ENCODE data around the gene IL17F. TPM values are rescaled to one million over a fixed set of nuclear protein-coding genes. Genes with fewer than 3 reads are reported as not detected.
A peak's percentile ranks its signal among the peaks of the same experiment; 100 is the strongest.

The IL17F gene
- total RNA-seq, result not detected in 2 replicates

GRCh38 chr6:52244400-52244799 lies at the start of gene IL17F:
IL17F (minus strand) TSS chr6:52244500; CDS start chr6:52244429, 71 bp downstream.
- no peak for DNase-seq (ENCODE audit: low read depth, low spot score)

DNA sequence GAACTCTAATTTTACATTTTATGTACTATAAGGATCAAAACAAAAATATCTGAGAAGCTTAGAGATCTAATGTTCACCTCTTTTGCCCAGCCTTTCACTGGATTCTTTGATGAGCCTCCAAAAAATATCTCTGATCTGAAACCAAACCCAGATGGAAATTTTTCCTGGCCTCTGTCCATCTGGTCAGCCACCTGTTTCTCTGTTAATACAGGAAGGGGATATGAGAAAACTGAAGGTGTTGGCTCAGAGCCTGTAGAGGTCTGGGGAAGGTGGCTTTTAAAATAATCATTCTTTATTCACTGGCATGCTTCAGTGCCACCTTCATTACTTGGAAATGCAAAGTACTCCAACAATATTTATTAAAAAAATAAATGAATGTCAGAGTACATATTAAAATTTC lies 48.8 kb upstream of the IL17F start:
- no peak for DNase-seq (ENCODE audit: low read depth, low spot score)

DNA sequence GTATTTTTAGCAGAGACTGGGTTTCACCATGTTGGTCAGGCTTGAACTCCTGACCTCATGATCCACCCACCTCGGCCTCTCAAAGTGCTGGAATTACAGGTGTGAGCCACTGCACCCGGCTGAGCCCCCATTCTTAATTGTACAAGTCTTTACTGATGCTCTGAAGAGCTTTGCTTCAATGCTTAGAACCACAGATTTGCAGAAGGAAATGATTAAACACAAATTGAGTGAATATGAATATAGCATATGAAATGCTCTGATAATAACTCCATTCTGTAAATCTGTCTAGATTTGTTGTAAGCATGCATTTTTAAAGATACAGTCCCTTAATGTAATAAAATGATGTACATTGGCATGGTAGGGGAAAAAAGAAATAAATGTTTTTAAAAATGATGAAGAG lies 44.5 kb upstream of the IL17F start:
- no peak for DNase-seq (ENCODE audit: low read depth, low spot score)

- no peak for DNase-seq (ENCODE audit: low read depth, low spot score)
Measured at GRCh38 chr6:52288216-52288615, 43.9 kb upstream of the IL17F start.

DNA sequence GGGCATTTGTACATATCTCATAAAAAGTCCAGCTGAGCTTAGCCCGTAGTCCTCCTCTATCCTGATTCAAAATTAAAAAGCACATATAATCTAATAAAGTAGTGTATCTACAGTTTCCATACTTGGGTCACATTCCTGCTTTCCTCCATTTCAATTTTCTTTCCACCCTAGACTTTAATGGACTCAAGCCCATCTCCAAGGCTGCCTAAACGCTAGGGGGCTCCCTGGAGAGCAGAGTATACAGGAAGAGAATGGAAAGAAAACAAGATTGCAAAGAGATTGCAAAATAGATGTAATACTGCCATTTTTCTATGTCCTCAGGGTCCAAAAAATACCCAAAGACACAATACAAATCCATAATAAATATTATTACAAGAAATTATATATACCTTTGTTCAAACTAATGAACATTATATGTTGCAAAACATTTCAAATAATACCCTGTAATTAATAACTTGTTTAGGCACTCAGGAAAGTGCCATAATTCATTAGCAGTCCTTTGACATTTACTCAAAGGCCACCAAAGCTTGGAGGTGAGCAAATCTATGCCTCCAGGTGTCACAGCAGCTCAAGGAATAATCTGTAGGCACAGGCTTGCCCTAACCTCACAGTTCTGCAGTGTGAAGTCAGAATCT lies 42.6 kb upstream of the IL17F start:
- no peak for DNase-seq (ENCODE audit: low read depth, low spot score)

DNA sequence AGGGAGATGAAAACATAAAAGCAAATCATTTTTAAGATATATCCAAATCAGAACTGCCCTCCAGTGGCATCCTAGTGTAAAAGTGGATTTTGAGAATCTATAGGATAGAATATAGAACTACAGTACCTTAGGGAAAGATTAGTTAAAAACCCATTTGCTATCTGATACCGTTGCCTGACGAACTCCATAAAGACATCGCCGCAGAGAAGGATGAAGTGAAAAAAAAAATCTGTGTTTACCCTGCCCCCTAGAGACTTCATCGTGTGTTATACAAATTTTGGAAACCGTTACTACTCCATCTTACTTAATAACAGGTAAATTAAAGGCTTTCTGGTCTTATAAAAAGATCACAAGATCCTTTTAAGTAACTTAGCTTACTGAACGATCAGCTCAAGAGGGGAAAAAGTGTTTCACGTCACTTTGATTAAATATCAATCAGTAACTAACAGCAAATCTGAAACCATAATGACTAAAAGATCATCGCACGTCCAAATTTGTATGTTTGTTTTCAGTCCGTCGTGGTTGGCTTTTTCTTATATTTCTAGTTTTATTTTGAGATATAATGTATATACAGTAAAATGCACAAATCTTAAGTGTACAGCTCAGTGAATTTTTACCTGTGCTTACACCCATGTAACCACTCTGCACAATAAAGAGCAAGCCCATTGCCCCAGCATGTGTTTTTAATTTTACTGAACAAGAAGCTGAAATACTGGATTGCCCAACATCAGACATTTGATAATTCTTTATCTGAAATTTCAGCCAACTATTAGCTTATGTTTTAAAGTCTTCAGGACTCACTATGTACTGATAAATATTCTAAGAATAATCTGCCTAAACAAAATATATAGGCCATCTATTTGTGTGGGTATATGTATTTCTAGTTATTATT lies 41.1 kb upstream of the IL17F start:
- no peak for DNase-seq (ENCODE audit: low read depth, low spot score)

DNA sequence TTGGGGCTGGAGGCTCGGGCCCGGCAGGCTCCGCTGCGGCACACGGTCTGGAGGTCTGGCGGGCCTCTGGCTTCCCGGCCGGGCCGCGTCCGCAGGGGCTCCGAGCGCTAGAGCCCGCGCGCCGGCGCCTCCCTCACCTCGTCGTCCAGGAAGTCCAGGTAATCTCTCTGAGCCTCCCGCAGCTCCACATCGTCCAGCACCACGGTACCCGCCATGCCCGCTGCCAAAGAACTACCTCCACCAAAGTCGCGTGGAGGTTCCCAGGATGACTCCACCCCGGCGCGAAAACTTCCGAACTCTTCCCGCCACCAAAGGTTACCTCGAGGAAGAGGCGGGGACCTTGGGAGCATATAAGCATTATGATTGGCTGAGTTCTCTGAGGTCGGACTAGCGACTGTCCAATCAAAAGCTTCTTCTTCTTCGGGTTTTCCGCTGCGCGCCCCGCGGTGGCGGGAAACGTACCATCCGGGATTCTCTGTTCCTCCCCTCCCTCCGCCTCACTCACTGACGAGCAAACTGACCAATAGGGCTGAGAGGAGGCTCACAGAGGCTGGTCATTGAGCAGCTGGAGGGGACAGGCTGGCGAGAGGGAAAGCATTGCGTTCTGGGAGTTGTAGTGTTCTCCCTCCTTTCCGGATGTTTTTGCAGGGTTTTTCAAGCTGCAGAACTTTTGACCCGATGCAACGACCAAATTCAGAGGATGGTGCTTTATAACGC lies 40.3 kb upstream of the IL17F start, which contains the start of gene MCM3:
Gene MCM3, minus strand, starts transcription at position 283 of the 717 bp plus-strand sequence. Its CDS starts 68 bp downstream, at position 215.
- DNase-seq (ENCODE audit: low read depth, low spot score), result peak; percentile 96

GRCh38 chr6:52284131-52284459 lies 39.8 kb upstream of the IL17F start:
- no peak for DNase-seq (ENCODE audit: low read depth, low spot score)

DNA sequence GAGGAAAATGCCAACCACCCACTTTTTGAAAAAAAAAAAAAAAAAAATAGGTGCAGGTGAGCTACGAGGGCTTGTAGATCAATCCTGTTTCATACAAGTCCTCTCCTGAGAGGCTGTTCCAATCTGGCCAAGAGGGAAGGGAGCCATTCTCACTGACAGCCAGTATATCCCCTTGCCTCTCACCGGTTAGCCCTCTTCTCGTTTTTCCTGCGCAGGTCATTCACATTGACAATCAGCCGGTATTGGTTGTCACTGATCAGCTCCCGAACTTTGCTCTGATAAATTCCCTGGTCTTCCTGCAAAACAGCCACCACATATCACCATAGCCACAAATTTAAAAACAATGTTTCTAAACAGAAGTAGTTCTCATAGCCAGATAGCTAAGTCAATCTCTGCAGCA lies 38.8 kb upstream of the IL17F start:
- no peak for DNase-seq (ENCODE audit: low read depth, low spot score)

GRCh38 chr6:52276130-52276529 lies 31.8 kb upstream of the IL17F start:
- no peak for DNase-seq (ENCODE audit: low read depth, low spot score)

DNA sequence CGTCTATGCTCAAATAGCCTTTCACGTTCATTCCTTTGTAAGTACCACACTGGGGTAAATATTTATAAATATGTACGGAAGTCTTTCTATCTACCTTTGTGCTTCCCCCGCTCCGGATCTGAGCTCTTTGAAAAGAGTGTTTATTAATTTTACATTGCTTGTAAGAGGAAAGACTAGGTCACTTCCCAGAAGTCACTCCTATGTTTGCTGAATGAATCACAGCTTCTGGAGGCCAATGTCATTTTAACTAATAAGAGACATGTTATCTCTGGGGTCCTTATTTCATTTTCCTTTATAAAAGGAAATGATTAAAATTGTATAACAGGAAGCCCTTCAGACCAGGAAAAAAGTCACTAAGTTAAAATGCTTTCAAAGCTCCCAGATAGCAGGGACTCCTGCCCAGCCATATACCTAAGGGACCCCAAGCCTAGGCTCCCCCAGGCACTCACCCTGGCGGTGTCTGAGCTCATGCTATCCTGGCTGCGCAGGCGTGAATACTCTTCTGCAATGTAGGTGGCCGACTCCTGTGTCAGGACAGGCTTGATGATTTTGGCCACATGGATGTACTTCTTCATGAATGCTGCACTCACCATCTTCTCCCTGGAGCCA lies 27.7 kb upstream of the IL17F start:
- DNase-seq (ENCODE audit: low read depth, low spot score), result peak; percentile 68

DNA sequence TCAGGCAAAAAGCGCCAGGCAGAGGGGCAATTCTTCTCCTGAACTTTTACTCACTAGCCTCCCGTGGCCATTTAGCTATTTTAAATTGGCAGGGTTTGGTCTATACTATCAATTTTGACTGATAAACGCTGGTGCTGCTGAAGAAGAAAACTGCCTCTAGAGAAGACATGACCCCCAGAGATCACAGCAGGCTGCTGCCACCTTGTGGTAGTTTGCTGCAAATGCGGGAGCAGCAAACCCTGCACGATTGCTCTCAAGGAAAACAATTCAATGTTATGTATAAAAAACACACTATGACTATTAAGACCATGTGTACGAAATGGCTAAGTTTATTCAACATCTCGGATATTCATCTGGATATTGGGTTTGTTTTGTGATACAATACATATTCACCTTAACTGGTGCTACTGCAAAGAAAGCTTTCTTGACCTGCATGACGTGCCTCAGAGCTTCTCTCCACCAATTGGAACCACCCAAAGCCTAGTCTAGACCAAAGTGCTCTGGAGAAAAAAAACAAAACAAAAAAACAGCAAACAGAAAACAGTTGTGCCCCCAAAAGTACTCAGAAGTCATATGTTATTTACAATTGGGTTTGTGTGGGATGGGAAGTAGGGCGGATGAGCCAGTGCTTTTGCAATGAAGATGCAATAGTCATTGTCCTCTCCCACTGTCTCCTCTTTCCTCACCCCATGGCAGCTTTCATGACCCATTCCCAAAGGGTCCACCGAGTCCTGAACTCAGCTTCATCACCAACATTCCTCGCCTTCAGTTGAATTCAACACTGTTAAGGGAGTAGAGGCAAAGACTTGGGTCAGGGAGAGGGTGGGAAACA lies 19.6 kb upstream of the IL17F start:
- DNase-seq (ENCODE audit: low read depth, low spot score), result peak; percentile 17

GRCh38 chr6:52262620-52263344 lies 18.5 kb upstream of the IL17F start:
- DNase-seq (ENCODE audit: low read depth, low spot score), result no peak

DNA sequence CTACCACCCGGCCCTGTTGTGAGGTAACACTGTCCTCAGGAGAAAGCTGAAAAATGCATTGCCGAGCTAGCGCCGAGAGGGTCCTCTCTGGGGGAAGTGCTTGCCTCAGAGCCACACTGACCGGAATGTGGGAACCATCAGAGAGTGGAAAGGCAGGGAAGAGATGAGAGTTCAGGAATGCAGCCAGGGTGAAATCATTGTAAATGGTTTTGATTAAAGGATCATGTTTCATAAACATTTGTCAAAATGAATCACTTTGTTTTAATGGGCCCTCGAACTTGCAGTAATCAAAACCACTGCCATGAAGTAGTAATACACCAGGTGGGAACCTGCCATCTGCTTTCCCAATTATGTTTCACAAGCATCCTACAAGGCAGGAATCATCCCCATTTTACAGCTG lies 16.9 kb upstream of the IL17F start:
- DNase-seq (ENCODE audit: low read depth, low spot score), result no peak

- no peak for DNase-seq (ENCODE audit: low read depth, low spot score)
Measured at GRCh38 chr6:52260634-52261033, 16.3 kb upstream of the IL17F start.

GRCh38 chr6:52255434-52255833 lies 11.1 kb upstream of the IL17F start:
- no peak for DNase-seq (ENCODE audit: low read depth, low spot score)

DNA sequence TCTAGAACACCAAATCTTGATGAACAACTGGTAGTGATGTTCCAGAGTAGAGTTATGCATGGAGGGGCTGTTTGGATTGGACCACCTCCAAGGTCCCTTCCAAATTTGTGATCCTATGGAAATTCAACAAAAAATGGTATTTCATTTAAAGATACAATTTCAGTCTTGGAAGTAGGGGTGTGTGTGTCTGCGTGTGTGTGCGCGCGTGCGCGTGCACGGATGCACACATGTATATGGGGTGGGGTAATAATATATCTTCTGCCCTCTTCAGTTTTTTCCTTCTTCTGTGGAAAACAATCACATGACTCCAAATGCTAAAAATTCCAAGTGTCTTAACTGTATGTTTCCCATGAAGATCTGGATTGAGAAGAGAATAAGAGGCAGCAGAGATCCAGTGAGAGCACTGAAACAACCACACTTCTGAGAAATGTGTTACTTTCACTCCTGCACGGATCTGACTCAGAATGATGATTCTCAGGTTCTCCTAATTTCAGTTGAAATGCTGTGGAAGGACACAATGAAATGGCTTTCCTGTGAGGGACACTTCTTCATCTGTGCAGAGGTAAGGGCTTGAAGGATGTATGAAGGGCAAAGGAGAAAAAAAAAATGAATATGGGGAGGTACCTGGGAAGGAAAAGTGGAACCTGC lies 10.6 kb upstream of the IL17F start:
- no peak for DNase-seq (ENCODE audit: low read depth, low spot score)

DNA sequence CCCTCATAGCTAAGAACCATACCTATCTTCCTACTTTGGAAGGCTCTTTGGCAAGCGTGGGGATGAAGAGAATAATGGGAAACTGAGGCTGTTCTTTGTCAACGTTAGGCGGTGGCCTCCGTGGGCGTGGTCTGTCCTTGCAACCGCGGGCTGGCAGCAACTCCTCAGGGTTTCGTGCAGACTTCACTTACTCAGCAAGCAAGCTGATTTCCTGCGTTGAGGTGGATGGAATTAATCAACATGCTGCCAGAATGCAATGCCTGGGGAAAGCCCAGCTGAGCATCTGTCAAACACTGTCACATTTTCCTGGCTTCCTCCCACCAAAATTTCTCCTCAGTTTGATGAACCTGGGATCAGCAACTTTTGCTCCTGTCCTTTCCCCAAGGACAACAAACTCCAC lies 9.2 kb upstream of the IL17F start:
- no peak for DNase-seq (ENCODE audit: low read depth, low spot score)

- no peak for DNase-seq (ENCODE audit: low read depth, low spot score)
Measured at GRCh38 chr6:52251113-52251512, 6.8 kb upstream of the IL17F start.

GRCh38 chr6:52249078-52249477 lies 4.8 kb upstream of the IL17F start:
- no peak for DNase-seq (ENCODE audit: low read depth, low spot score)

All from pulmonary artery endothelial cell (primary cell).